ENCODE measurements around the gene FAM168B. TPM values are rescaled to one million over a fixed set of nuclear protein-coding genes. Genes with fewer than 3 reads are reported as not detected.

The FAM168B gene
- total and polyA plus RNA-seq, 2 of the 13 experiments (the other 11 are each of a cell fraction or from before 2014, with no cell fraction given): 64.5 to 113 TPM

GRCh38 chr2:131085646-131086045 is 7.6 kb downstream of the FAM168B start:
- Histone ChIP-seq H3K27ac (ENCODE audit: extremely low read length, insufficient read depth, low read length) (no peak overlapping the region), H3K9me3 (ENCODE audit: low read length) (no peaks in the 10 kb centered on the region), H2AFZ (ENCODE audit: low read length) (no peak overlapping the region), H3K4me3 (replicated peaks in 1 of 3; ENCODE audit: insufficient read depth in 1 of 3, low read depth in 2 of 3, low read length in 3 of 3) (no peak overlapping the region), H3K4me1 (ENCODE audit: insufficient read depth, low read length) (peaks cover 29% of the 10 kb centered on the region), H3K4me2 (ENCODE audit: low read depth, low read length) (no peak overlapping the region), H4K20me1 (ENCODE audit: insufficient read depth, low read length) (peaks cover 61% of the 10 kb centered on the region), H3K36me3 (replicated peaks in 1 of 2; ENCODE audit: control insufficient read depth in 1 of 2, insufficient read depth in 2 of 2, low read length in 2 of 2) (peaks cover 27 to 71% of the 10 kb centered on the region in 2 experiments), H3K9ac (ENCODE audit: insufficient read depth, low read depth, low read length) (no peak overlapping the region), H3K79me2 (ENCODE audit: insufficient read depth, low read length) (peaks cover 89% of the 10 kb centered on the region), H3K27me3 (ENCODE audit: control insufficient read depth in 1 of 2, insufficient read depth in 2 of 2, low read length in 2 of 2) (no peaks in the 10 kb centered on the region)
- DNase-seq (ENCODE audit: low spot score) (no peak), ATAC-seq (no peak; the same call in 1 of the 3 replicates), FAIRE-seq (no peak)
- WGBS (ENCODE audit: low lambda C conversion rate): 96% methylated on average over 2 of the region's 2 CpGs
- in situ Hi-C loops (cut with HindIII; ENCODE audit: extremely low pct_ligation_motif_present, low pct_unique_long_range_greater_than_20kb) (no loop called here), intact Hi-C loops (cut with micrococcal nuclease; ENCODE audit: unreplicated experiment) (no loop called here)
- ChIA-PET CTCF (ENCODE audit: low intra/inter-chr PET ratio, low total read pairs) (no interaction called here), POLR2A (no interaction called here)
- TSS peak; percentile 9 for BruUV-seq (replicated peaks)
- TF ChIP-seq WIZ (CRISPR knock-in tag; IDR thresholded peaks at IDR 0.05) (no peak), ZNF709 (CRISPR knock-in tag; IDR thresholded peaks at IDR 0.05) (no peak), HOXA7 (CRISPR knock-in tag; IDR thresholded peaks at IDR 0.05) (no peak), FIP1L1 (IDR thresholded peaks at IDR 0.05; ENCODE audit: borderline replicate concordance, insufficient read depth, low read depth, low read length) (no peak), ZBTB10 (CRISPR knock-in tag; IDR thresholded peaks at IDR 0.05; ENCODE audit: borderline replicate concordance) (no peak), MYPOP (CRISPR knock-in tag; IDR thresholded peaks at IDR 0.05) (no peak), ZNF878 (CRISPR knock-in tag; IDR thresholded peaks at IDR 0.05) (no peak), ATF6 (CRISPR knock-in tag; conservative IDR thresholded peaks at IDR 0.05) (no peak), THRA (CRISPR knock-in tag; IDR thresholded peaks at IDR 0.05; ENCODE audit: borderline replicate concordance) (no peak), CHCHD3 (CRISPR knock-in tag; IDR thresholded peaks at IDR 0.05) (no peak), SMAD9 (CRISPR knock-in tag; IDR thresholded peaks at IDR 0.05) (no peak)

Measured in HepG2 (cell line).